GM12874 (cell line): ENCODE measurements around the gene CNNM3.

ENCODE experiments used
- TF ChIP-seq, protein P1 (sequence below): IDR thresholded peaks from 2 replicates; pipeline ENCODE4 v1.5.1; 2011; ENCODE audit warnings: low read depth, mild to moderate bottlenecking, control low read depth, low read length, moderate library complexity; ENCODE audit not compliant: insufficient read depth

Gene CNNM3

DNA sequence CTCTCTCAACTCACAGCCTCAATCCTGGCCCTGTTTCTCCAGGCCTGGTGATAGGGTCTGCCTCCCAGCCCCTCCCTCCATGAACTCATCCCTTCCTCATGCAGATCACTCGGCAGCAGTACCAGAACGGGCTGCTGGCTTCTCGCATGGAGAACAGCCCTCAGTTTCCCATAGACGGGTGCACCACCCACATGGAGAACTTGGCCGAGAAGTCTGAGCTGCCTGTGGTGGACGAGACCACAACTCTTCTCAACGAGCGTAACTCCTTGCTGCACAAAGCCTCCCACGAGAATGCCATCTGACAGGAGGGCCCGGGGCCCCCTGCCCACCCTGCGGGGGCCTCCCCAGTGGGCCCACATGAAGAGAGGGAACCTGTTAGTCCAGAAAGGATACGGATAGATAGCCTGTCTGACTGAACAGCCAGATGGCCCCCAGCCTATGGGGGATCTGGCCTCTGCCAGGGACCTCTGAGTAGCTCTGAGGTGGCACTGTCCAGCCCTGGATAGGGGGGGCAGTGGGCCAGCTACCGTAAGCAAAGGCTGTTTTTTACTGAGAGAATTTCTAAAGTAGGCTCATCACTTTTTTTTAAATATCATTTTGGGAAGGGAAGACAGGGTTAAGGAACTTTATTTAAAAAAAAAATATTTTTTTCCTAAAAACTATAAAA, 6.7 kb upstream of the CNNM3 start:
- TF ChIP-seq, protein P1, sequence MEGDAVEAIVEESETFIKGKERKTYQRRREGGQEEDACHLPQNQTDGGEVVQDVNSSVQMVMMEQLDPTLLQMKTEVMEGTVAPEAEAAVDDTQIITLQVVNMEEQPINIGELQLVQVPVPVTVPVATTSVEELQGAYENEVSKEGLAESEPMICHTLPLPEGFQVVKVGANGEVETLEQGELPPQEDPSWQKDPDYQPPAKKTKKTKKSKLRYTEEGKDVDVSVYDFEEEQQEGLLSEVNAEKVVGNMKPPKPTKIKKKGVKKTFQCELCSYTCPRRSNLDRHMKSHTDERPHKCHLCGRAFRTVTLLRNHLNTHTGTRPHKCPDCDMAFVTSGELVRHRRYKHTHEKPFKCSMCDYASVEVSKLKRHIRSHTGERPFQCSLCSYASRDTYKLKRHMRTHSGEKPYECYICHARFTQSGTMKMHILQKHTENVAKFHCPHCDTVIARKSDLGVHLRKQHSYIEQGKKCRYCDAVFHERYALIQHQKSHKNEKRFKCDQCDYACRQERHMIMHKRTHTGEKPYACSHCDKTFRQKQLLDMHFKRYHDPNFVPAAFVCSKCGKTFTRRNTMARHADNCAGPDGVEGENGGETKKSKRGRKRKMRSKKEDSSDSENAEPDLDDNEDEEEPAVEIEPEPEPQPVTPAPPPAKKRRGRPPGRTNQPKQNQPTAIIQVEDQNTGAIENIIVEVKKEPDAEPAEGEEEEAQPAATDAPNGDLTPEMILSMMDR, result no peak

DNA sequence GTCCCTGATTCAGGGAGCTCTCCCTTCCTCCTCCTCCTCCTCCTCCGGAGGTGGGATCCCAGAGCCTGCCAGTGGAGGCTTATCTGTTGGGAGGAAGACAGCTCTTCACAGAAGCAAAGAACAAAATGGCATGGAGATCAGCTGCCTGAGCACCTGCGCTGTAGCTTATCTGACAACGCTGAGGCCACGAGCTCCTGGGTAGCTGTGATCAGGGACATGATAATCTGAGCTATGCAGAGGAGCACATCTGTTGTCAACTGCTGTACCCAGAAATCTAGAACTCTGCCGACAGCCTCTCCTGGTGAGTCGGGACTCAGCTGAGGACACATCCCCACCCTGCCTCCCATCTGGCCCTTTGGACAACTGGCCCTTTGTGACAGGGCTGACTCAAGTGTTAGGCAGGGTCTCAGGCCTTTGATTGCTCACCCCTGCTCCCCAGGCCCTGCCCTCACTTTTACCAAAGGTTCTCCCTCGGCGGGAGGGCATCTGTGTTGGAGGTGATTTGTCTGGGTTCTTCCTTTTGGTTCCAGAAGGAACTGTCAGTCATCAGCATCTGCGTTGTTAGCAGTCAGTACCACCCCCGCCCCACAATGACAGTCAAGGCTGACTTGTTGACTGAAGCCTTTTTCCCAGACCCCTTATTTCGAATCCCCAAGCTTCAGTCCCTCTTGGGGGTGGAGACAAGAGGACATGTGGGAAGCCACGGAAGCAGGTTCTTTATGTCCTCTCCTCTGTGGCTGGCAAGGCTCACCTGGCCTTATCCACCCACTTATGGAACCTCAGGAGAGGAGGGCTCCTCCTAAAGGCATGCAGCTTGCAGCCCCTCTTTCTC, 5.9 kb upstream of the CNNM3 start:
- TF ChIP-seq, protein P1, result no peak

DNA sequence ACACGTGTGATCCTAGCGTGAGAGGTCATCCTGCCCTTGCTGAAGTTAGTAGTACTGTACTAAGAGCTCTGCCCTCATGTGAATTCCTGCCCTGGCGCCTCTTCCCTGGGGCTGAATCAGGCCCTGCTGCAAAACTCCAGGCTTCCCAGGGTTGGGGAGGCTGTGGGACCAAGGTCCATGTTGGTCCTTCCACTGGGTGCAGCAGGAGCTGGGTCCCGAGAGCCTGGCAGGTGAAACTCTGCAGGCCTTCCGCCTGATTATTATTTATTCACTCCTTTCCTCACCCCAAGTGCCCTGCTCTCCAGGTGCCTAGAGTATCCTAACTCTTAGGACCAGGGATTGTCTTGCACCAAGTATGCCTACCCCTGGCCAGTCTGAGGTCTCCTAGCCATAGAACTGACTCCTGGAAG, 5.3 kb upstream of the CNNM3 start:
- TF ChIP-seq, protein P1, result no peak

DNA sequence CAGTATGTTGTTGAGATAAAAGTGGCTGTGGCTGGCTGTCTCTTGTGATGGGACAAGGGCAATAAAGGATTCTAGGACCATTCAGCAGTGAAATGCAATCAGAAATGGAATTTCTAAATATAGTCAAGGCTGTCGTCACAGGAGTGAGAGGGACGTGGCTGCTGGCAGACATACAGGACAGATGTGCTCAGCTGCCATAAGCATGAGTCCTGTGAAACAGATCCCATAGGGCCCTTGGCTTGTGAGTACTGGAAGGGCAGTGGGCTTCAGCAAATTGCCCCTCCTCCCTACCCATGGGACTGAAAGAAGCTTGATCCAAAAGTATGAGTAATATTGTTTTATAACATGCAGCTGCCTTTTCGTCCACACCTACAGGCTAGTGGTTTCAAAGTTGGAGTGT, 4.2 kb upstream of the CNNM3 start:
- TF ChIP-seq, protein P1, result no peak

DNA sequence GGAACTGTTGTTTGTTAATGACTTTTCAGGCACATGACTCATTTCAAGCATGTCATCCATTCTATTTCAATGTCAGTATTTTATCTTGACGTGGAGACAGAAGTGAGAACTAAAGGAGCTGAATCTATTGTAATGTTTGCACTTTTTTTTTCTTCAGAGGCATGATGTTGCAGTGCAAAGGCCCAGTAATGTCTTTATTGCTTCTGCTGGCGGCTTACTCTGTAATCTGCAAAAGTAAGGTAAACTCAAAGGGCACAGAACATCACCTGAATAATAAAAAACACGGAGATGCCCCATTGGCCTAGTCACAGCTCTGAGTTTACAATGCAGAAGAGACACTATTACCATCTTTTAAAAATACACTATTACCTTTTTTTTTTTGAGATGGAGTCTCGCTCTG, 2.4 kb upstream of the CNNM3 start:
- TF ChIP-seq, protein P1, result no peak

DNA sequence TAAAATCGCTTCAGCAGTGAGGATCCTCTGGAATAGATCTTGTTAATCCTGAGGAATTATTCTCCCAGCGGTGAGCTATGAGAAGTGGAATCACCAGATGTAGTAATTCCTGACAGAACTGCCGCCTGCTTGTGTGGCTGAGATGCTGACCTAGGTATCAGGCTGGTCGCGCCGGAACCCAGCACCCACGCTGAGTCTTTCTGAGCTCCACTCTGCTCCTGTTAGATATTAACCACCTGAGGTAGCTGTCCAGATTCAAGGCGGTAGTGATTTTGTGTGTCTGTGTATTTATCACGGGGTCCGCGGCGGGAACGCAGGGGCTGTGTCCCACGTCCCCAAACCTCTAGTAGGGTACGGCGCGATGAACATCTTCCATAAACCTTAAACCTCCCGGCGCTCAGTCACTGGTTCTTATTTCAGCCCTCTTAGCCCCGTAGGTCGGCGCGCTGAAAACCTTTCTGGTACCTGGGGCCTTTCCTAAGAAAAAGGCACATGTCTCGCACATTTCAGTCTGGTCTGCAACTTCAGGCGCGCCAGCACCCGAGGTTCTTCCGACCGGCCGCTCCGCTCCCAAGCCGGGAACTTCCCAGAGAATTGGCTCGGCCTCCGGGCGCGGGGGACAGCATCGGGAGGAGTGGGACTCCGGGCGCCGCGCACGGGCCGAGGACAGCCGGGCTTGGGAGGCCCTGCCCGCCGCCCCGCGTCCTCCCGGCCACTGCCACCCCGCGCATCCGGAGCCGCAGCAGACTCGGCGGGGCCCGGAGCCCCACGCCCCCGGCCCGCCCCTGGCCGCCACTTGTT, 542 bp upstream of the CNNM3 start:
- TF ChIP-seq, protein P1, result no peak
